Nephron progenitor cell (in vitro differentiated cells): ENCODE data around the gene DMRTC2.

ENCODE experiments used
- DNase-seq: peaks from one replicate; pipeline ENCODE4 v3.0.0; 2021
- H3K27ac Mint-ChIP-seq: 2 replicates; pipeline ENCODE4 v1.8.0; 2021; ENCODE audit warnings: mild to moderate bottlenecking, moderate library complexity, mixed read lengths
- H3K27me3 Mint-ChIP-seq: 2 replicates; pipeline ENCODE4 v1.8.0; 2021; ENCODE audit warnings: mild to moderate bottlenecking, low read depth, mixed read lengths; ENCODE audit not compliant: poor library complexity
- H3K36me3 Mint-ChIP-seq: 2 replicates; pipeline ENCODE4 v1.8.0; 2021; ENCODE audit warnings: low read depth, mixed read lengths
- H3K4me1 Mint-ChIP-seq: 2 replicates; pipeline ENCODE4 v1.8.0; 2021; ENCODE audit warnings: mixed read lengths
- H3K4me3 Mint-ChIP-seq: 2 replicates; pipeline ENCODE4 v1.8.0; 2021; ENCODE audit warnings: mild to moderate bottlenecking, moderate library complexity, mixed read lengths
- H3K9me3 Mint-ChIP-seq: 2 replicates; pipeline ENCODE4 v1.8.0; 2021; ENCODE audit warnings: mild to moderate bottlenecking, moderate library complexity, mixed read lengths
- CTCF ChIP-seq: fragments of 200-600 bp; sonication (generic); IDR thresholded peaks from 2 replicates; pipeline ENCODE4 v1.5.0; 2021; ENCODE audit warnings: antibody characterized with exemption

The DMRTC2 gene

GRCh38 chr19:41896581-41896942 is 51.7 kb downstream of the DMRTC2 start:
- H3K27ac Mint-ChIP-seq = peak overlapping the region; percentile 91
- H3K36me3 Mint-ChIP-seq = peaks cover 29% of the 10 kb centered on the region
- H3K9me3 Mint-ChIP-seq = no peaks in the 10 kb centered on the region
- no peaks in the 10 kb centered on the region for H3K27me3 Mint-ChIP-seq
- TF ChIP-seq CTCF = no peak
- no peak overlapping the region for H3K4me3 Mint-ChIP-seq
- DNase-seq = no peak
- H3K4me1 Mint-ChIP-seq = peaks cover 34% of the 10 kb centered on the region

- Mint-ChIP-seq H3K4me1 (peaks cover 34% of the 10 kb centered on the region), H3K9me3 (no peaks in the 10 kb centered on the region), H3K27me3 (no peaks in the 10 kb centered on the region), H3K36me3 (peaks cover 34% of the 10 kb centered on the region), H3K27ac (no peak overlapping the region), H3K4me3 (no peak overlapping the region)
- TF ChIP-seq CTCF = no peak
- DNase-seq = no peak
Measured at GRCh38 chr19:41897181-41897580, 52.3 kb downstream of the DMRTC2 start.

DNA sequence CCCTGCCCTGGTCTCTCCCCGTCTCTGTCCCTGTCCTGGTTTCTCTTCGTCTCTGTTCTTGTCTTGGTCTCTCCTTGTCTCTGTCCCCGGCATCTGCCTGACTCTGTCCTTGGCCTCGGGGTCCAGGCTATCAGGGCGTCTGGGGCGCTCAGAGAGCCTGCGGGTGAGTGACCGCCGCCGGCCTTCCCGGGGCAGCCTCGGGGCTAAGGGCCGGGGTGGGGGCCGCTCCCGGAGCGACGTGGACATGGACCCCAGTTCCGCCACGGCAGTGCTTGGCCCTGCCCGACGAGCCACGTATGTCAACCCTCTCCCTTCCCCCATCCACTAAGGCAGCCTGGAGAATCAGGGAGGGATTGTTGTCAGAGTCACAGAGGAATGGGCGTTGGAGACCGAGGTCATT is 53.0 kb downstream of the DMRTC2 start:
- TF ChIP-seq CTCF = no peak
- H3K36me3 Mint-ChIP-seq = peaks cover 41% of the 10 kb centered on the region
- no peaks in the 10 kb centered on the region for H3K27me3 Mint-ChIP-seq
- H3K27ac Mint-ChIP-seq = peak overlapping the region; percentile 91
- H3K4me1 Mint-ChIP-seq = peaks cover 38% of the 10 kb centered on the region
- no peak overlapping the region for H3K4me3 Mint-ChIP-seq
- no peaks in the 10 kb centered on the region for H3K9me3 Mint-ChIP-seq
- no peak for DNase-seq

- H3K27me3 Mint-ChIP-seq = no peaks in the 10 kb centered on the region
- H3K9me3 Mint-ChIP-seq = no peaks in the 10 kb centered on the region
- H3K4me1 Mint-ChIP-seq = peaks cover 42% of the 10 kb centered on the region
- H3K27ac Mint-ChIP-seq = no peak overlapping the region
- no peak for DNase-seq
- no peak overlapping the region for H3K4me3 Mint-ChIP-seq
- H3K36me3 Mint-ChIP-seq = peaks cover 45% of the 10 kb centered on the region
- TF ChIP-seq CTCF = no peak
Measured at GRCh38 chr19:41898235-41898634, 53.4 kb downstream of the DMRTC2 start.
